GM21576 (cell line): ENCODE measurements around the gene CAST.

ENCODE experiments used
- ATAC-seq: cut with Tn5 transposase; IDR thresholded peaks from one replicate; pipeline ENCODE4 v1.9.1; 2021; ENCODE audit warnings: mild to moderate bottlenecking, moderate library complexity; ENCODE audit not compliant: unreplicated experiment

Gene CAST

GRCh38 chr5:96816411-96816939 is 154.3 kb downstream of the CAST start:
- ATAC-seq = peak; percentile 84

GRCh38 chr5:96816991-96817390 is 154.8 kb downstream of the CAST start:
- peak; percentile 34 for ATAC-seq

GRCh38 chr5:96817506-96817905 is 155.3 kb downstream of the CAST start:
- no peak for ATAC-seq

- no peak for ATAC-seq
Measured at GRCh38 chr5:96818125-96818788, 156.1 kb downstream of the CAST start.

- ATAC-seq = no peak
Measured at GRCh38 chr5:96819806-96820205, 157.6 kb downstream of the CAST start.

- ATAC-seq = no peak
Measured at GRCh38 chr5:96821260-96821916, 159.2 kb downstream of the CAST start.

- no peak for ATAC-seq
Measured at GRCh38 chr5:96822686-96823459, 160.7 kb downstream of the CAST start.

- peak; percentile 73 for ATAC-seq
Measured at GRCh38 chr5:96823900-96824380, 161.8 kb downstream of the CAST start.
